OCI-LY3 (cell line): Measurements from ENCODE around the gene ERBB2.

Source experiments
- EZH2phosphoT487 ChIP-seq: fragments of 200-600 bp; shearing (Covaris generic); IDR thresholded peaks from 2 replicates; pipeline ENCODE4 v1.6.1; 2018; ENCODE audit warnings: antibody characterized with exemption, mixed run types, low read depth
- TF ChIP-seq, protein P1 (sequence below): fragments of 200-600, 300-600 bp; sonication (generic); IDR thresholded peaks from 2 replicates; pipeline ENCODE4 v1.5.1; 2014; ENCODE audit warnings: antibody characterized with exemption, low read length, low read depth

- TF ChIP-seq, protein P1, sequence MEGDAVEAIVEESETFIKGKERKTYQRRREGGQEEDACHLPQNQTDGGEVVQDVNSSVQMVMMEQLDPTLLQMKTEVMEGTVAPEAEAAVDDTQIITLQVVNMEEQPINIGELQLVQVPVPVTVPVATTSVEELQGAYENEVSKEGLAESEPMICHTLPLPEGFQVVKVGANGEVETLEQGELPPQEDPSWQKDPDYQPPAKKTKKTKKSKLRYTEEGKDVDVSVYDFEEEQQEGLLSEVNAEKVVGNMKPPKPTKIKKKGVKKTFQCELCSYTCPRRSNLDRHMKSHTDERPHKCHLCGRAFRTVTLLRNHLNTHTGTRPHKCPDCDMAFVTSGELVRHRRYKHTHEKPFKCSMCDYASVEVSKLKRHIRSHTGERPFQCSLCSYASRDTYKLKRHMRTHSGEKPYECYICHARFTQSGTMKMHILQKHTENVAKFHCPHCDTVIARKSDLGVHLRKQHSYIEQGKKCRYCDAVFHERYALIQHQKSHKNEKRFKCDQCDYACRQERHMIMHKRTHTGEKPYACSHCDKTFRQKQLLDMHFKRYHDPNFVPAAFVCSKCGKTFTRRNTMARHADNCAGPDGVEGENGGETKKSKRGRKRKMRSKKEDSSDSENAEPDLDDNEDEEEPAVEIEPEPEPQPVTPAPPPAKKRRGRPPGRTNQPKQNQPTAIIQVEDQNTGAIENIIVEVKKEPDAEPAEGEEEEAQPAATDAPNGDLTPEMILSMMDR, result no peak
- TF ChIP-seq EZH2phosphoT487, result no peak
Measured at GRCh38 chr17:39757176-39757662, 57.4 kb downstream of the ERBB2 start.
